DND-41 (cell line): ENCODE measurements around the gene ANKRD30BL.
A peak's percentile ranks its signal among the peaks of the same experiment; 100 is the strongest.
"Not testable (repeated sequence)": the region's sequence is repeated elsewhere in the genome, so short reads cannot be mapped to it uniquely, and the experiment has no call there.

Experiments used
- ATAC-seq: fragments of 200-7000 bp; cut with Tn5 transposase; 3 replicates; pipeline ENCODE4 v1.9.1; 2021; ENCODE audit warnings: low read depth; ENCODE audit not compliant: insufficient read depth
- DNase-seq: peaks from one replicate; pipeline ENCODE4 v3.0.0-alpha.2; 2020
- H2AFZ ChIP-seq: 2 replicates; pipeline ENCODE4 v1.6.0; 2012; ENCODE audit warnings: low read depth, low read length
- H3K27ac ChIP-seq: 2 replicates; pipeline ENCODE4 v1.5.1; 2012; ENCODE audit warnings: low read length, inconsistent platforms
- H3K27me3 ChIP-seq: fragments of 200-600 bp; sonication (generic); 2 replicates; pipeline ENCODE4 v1.6.0; 2012; ENCODE audit warnings: low read length, mild to moderate bottlenecking, inconsistent platforms; ENCODE audit not compliant: insufficient read depth, poor library complexity
- H3K36me3 ChIP-seq: 2 replicates; pipeline ENCODE4 v1.5.1; 2012; ENCODE audit warnings: low read length, inconsistent platforms; ENCODE audit not compliant: insufficient read depth
- H3K4me1 ChIP-seq: 2 replicates; pipeline ENCODE4 v1.5.1; 2012; ENCODE audit warnings: mild to moderate bottlenecking, low read length; ENCODE audit not compliant: insufficient read depth
- H3K4me2 ChIP-seq: 2 replicates; pipeline ENCODE4 v1.6.0; 2012; ENCODE audit warnings: mild to moderate bottlenecking, moderate library complexity, low read length, inconsistent platforms; ENCODE audit not compliant: insufficient read depth
- H3K4me3 ChIP-seq, 2 experiments: fragments of 200-600 bp in 1 of 2; shearing (Covaris generic) in 1 of 2; 2 replicates each; pipeline ENCODE4 v1.5.1; 2012 to 2016; ENCODE audit warnings: inconsistent platforms in 2 of 2, low read length in 2 of 2, mild to moderate bottlenecking in 2 of 2, low read depth in 1 of 2, moderate library complexity in 1 of 2
- H3K79me2 ChIP-seq: 2 replicates; pipeline ENCODE4 v1.6.0; 2012; ENCODE audit warnings: low read length, inconsistent platforms; ENCODE audit not compliant: insufficient read depth
- H3K9ac ChIP-seq: 2 replicates; pipeline ENCODE4 v1.6.0; 2012; ENCODE audit warnings: low read depth, mild to moderate bottlenecking, inconsistent platforms, low read length, moderate library complexity
- H3K9me3 ChIP-seq: 2 replicates; pipeline ENCODE4 v1.5.1; 2012; ENCODE audit warnings: low read length, moderate library complexity, mild to moderate bottlenecking, inconsistent platforms; ENCODE audit not compliant: insufficient read depth, severe bottlenecking
- H4K20me1 ChIP-seq: 2 replicates; pipeline ENCODE4 v1.6.0; 2012; ENCODE audit warnings: low read length; ENCODE audit not compliant: insufficient read depth
- TF ChIP-seq, protein P1 (sequence below): IDR thresholded peaks from 2 replicates; pipeline ENCODE4 v1.5.1; 2012; ENCODE audit warnings: borderline replicate concordance, low read length, moderate library complexity, mild to moderate bottlenecking; ENCODE audit not compliant: poor library complexity, severe bottlenecking; ENCODE audit errors: extremely low read depth

Gene ANKRD30BL

DNA sequence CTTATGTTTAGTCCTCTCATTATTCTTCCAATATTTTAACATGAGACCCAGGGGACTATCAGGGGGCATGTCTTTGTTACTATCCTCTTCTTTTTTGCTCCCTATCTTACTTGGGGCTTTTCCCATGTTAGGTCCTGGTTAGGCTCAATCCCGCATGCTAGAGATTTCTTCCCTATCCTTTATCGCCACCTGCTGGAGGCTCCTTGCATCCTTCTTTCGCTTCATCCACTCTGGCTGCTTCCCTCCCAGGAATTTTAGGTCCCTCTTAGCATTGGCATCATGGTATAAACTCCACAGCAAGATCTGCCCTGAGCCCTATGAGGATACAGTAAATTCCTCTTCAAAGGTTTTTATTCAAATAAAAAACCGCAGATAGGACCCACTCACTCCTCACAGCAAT is 15.0 kb downstream of the ANKRD30BL start:
- not testable (repeated sequence) for H3K4me3 ChIP-seq, ATAC-seq, H2AFZ ChIP-seq, H3K9me3 ChIP-seq, H3K4me2 ChIP-seq, H3K4me1 ChIP-seq, H3K27ac ChIP-seq, H3K27me3 ChIP-seq, H3K9ac ChIP-seq, H4K20me1 ChIP-seq, H3K79me2 ChIP-seq, H3K36me3 ChIP-seq
- TF ChIP-seq, protein P1, sequence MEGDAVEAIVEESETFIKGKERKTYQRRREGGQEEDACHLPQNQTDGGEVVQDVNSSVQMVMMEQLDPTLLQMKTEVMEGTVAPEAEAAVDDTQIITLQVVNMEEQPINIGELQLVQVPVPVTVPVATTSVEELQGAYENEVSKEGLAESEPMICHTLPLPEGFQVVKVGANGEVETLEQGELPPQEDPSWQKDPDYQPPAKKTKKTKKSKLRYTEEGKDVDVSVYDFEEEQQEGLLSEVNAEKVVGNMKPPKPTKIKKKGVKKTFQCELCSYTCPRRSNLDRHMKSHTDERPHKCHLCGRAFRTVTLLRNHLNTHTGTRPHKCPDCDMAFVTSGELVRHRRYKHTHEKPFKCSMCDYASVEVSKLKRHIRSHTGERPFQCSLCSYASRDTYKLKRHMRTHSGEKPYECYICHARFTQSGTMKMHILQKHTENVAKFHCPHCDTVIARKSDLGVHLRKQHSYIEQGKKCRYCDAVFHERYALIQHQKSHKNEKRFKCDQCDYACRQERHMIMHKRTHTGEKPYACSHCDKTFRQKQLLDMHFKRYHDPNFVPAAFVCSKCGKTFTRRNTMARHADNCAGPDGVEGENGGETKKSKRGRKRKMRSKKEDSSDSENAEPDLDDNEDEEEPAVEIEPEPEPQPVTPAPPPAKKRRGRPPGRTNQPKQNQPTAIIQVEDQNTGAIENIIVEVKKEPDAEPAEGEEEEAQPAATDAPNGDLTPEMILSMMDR: peak; percentile 64
- peak; percentile 56 for DNase-seq
